Left kidney (tissue), 2 donors: Measurements from ENCODE around the gene FRAS1. TPM values are rescaled to one million over a fixed set of nuclear protein-coding genes. Genes with fewer than 3 reads are reported as not detected.

Source experiments
- DNase-seq: peaks from one replicate; pipeline ENCODE4 v3.0.0-alpha.2; 2013
- polyA plus RNA-seq: library from polyadenylated mRNA; unstranded; fragments of 120-200 nt; gene quantifications from one replicate; pipeline ENCODE4 v1.2.1, GENCODE V29; 2013; ENCODE audit not compliant: insufficient read length

The FRAS1 gene
- polyA plus RNA-seq, 1 donor, result 87.6 TPM

- DNase-seq, result no peak
Observed at GRCh38 chr4:78551420-78552351, 494.6 kb downstream of the FRAS1 start, which contains the start of gene ANXA3. Gene ANXA3 (plus strand): TSS chr4:78551770. CDS start chr4:78554474, 2,704 bp downstream.

- DNase-seq, result no peak
Observed at GRCh38 chr4:78552389-78553042, 495.4 kb downstream of the FRAS1 start.

- no peak for DNase-seq
Observed at GRCh38 chr4:78553043-78553396, 495.9 kb downstream of the FRAS1 start.

- DNase-seq, result no peak
Observed at GRCh38 chr4:78553529-78554060, 496.5 kb downstream of the FRAS1 start.

- DNase-seq, result no peak
Observed at GRCh38 chr4:78556665-78557064, 499.5 kb downstream of the FRAS1 start.

- no peak for DNase-seq
Observed at GRCh38 chr4:78557841-78558240, 500.7 kb downstream of the FRAS1 start.

- DNase-seq, result no peak
Observed at GRCh38 chr4:78558410-78558809, 501.3 kb downstream of the FRAS1 start.

- DNase-seq, result no peak
Observed at GRCh38 chr4:78560296-78560963, 503.3 kb downstream of the FRAS1 start.

GRCh38 chr4:78561677-78562076 is 504.6 kb downstream of the FRAS1 start:
- DNase-seq, result no peak

- DNase-seq, result no peak
Observed at GRCh38 chr4:78562687-78563086, 505.6 kb downstream of the FRAS1 start.

GRCh38 chr4:78565971-78566372 is 508.8 kb downstream of the FRAS1 start:
- no peak for DNase-seq

GRCh38 chr4:78566834-78567499 is 509.8 kb downstream of the FRAS1 start:
- no peak for DNase-seq

GRCh38 chr4:78567500-78568060 is 510.5 kb downstream of the FRAS1 start:
- no peak for DNase-seq

GRCh38 chr4:78568640-78569305 is 511.6 kb downstream of the FRAS1 start:
- DNase-seq, result no peak

GRCh38 chr4:78569306-78569821 is 512.2 kb downstream of the FRAS1 start:
- no peak for DNase-seq

GRCh38 chr4:78570117-78570516 is 513.0 kb downstream of the FRAS1 start:
- no peak for DNase-seq

- no peak for DNase-seq
Observed at GRCh38 chr4:78571804-78572203, 514.7 kb downstream of the FRAS1 start.

GRCh38 chr4:78578674-78579425 is 521.7 kb downstream of the FRAS1 start:
- DNase-seq, result peak; percentile 25

- DNase-seq, result no peak
Observed at GRCh38 chr4:78581618-78582017, 524.5 kb downstream of the FRAS1 start.
